Left lung (tissue), 10 donors: ENCODE measurements around the gene SOSTDC1. TPM values are rescaled to one million over a fixed set of nuclear protein-coding genes. Genes with fewer than 3 reads are reported as not detected.

Experiments
- ATAC-seq: fragments of 200-7000 bp; cut with Tn5 transposase; one replicate; pipeline ENCODE4 v1.9.1; 2020; ENCODE audit warnings: moderate library complexity
- DNase-seq, 4 donors: peaks; one replicate each; pipeline ENCODE4 v3.0.0-alpha.2; 2013 to 2020
- H3K27ac ChIP-seq, 2 donors: fragments of 200-600 bp; sonication (generic) in 1 of 2; one replicate each; pipeline versions ENCODE4 v1.5.0 to v1.8.0; 2020 to 2021
- H3K27me3 ChIP-seq, 2 donors: fragments of 200-600 bp; sonication (generic) in 1 of 2; one replicate each; pipeline versions ENCODE4 v1.5.0 to v1.8.0; 2020 to 2021
- H3K36me3 ChIP-seq, 2 donors: fragments of 200-600 bp; sonication (generic) in 1 of 2; one replicate each; pipeline versions ENCODE4 v1.5.0 to v1.8.0; 2020 to 2021
- H3K4me1 ChIP-seq, 2 donors: fragments of 200-600 bp; one replicate each; pipeline ENCODE4 v1.8.0; 2021
- H3K4me3 ChIP-seq, 2 donors: fragments of 200-600 bp; sonication (generic) in 1 of 2; one replicate each; pipeline versions ENCODE4 v1.5.0 to v1.8.0; 2020 to 2021; ENCODE audit warnings: mild to moderate bottlenecking in 1 of 2
- H3K9me3 ChIP-seq, 2 donors: fragments of 200-600 bp; sonication (generic) in 1 of 2; one replicate each; pipeline versions ENCODE4 v1.5.0 to v1.8.0; 2020 to 2021
- intact Hi-C, 2 donors: fragments of 100-400 bp; cut with DNase I; formaldehyde crosslinking; loops; one replicate each; pipeline versions ENCODE4 v1.11.2 to v1.14.2; 2022
- polyA plus RNA-seq, 6 donors: library from polyadenylated mRNA; unstranded; fragments of 120-200 nt; gene quantifications; one replicate each; pipeline ENCODE4 v1.2.1, GENCODE V29; 2013; ENCODE audit not compliant: insufficient read length in 6 of 6
- total RNA-seq, 2 donors: library from RNA; stranded (reverse); fragmentation: NEBNext Ultra II Directional; extraction: Animal tissue kit (Norgen Biotek cat#: 25700); gene quantifications; one replicate each; pipeline ENCODE4 v1.2.1, GENCODE V29; 2021
- TF ChIP-seq, protein P1 (sequence below), 2 donors: fragments of 200-600 bp; sonication (generic) in 1 of 2; IDR thresholded peaks; one replicate each; pipeline versions ENCODE4 v1.5.0 to v1.8.0; 2021; ENCODE audit warnings: antibody characterized with exemption in 2 of 2
- donor health status: DM: no; HTN: yes; CAD: no.
- donor health status: DM: no; HTN: no; CAD: no.

Gene SOSTDC1
- total and polyA plus RNA-seq, 8 donors = 8.8 to 33.0 (median 25.9) TPM

DNA sequence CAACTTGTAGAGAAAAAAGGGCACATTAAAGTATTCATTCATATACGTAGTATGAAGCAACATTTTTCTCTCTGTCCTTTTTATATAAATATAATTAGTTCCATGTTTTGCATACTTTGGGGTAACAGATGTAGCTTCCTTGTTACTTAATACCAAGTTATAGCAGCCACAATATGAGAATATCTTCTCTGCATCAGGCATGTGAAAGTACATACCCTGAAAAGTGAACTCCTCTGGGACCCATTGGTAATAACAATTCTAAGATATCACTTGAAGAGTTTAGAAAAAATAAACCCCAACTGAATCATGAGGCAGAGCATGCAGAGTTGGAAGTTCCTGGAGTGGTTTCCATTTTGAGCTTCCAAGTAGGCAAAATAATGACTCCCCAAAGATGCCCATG, 41.8 kb downstream of the SOSTDC1 start:
- ATAC-seq = no peak
- Histone ChIP-seq H3K4me1 (peaks cover 7 to 16% of the 10 kb centered on the region in 2 donors), H3K27ac (no peak overlapping the region), H3K4me3 (no peak overlapping the region), H3K9me3 (no peaks in the 10 kb centered on the region), H3K27me3 (no peaks in the 10 kb centered on the region), H3K36me3 (no peaks in the 10 kb centered on the region)
- intact Hi-C loops = no loop called here
- DNase-seq = no peak
- TF ChIP-seq, protein P1, sequence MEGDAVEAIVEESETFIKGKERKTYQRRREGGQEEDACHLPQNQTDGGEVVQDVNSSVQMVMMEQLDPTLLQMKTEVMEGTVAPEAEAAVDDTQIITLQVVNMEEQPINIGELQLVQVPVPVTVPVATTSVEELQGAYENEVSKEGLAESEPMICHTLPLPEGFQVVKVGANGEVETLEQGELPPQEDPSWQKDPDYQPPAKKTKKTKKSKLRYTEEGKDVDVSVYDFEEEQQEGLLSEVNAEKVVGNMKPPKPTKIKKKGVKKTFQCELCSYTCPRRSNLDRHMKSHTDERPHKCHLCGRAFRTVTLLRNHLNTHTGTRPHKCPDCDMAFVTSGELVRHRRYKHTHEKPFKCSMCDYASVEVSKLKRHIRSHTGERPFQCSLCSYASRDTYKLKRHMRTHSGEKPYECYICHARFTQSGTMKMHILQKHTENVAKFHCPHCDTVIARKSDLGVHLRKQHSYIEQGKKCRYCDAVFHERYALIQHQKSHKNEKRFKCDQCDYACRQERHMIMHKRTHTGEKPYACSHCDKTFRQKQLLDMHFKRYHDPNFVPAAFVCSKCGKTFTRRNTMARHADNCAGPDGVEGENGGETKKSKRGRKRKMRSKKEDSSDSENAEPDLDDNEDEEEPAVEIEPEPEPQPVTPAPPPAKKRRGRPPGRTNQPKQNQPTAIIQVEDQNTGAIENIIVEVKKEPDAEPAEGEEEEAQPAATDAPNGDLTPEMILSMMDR (IDR thresholded peaks at IDR 0.05) = no peak

DNA sequence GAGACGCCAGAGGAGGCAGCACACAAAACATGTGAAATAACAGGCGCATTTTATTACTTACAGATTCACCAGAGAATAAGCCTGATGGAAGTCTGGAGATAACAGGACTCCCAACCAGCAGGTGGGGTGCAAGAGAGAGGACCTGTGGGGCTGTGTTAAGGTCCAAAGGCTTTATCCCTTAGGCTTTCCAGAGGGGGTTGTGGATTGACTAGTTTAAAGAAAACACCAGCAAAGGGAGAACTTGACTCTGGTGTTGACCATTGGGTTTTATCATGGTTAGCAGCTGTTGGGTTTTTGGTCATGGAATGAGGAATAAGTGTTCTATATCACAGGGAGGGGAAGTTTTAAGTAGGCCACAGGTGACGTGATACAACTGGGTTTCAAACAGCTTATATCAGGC, 42.6 kb downstream of the SOSTDC1 start:
- DNase-seq (no peak), ATAC-seq (no peak)
- no peaks in the 10 kb centered on the region for H3K9me3 ChIP-seq
- H3K4me1 ChIP-seq = peaks cover 7 to 16% of the 10 kb centered on the region in 2 donors
- H3K4me3 ChIP-seq = no peak overlapping the region
- TF ChIP-seq, protein P1 (IDR thresholded peaks at IDR 0.05) = no peak
- no peaks in the 10 kb centered on the region for H3K36me3 ChIP-seq
- H3K27ac ChIP-seq = no peak overlapping the region
- intact Hi-C loops = no loop called here
- H3K27me3 ChIP-seq = no peaks in the 10 kb centered on the region

DNA sequence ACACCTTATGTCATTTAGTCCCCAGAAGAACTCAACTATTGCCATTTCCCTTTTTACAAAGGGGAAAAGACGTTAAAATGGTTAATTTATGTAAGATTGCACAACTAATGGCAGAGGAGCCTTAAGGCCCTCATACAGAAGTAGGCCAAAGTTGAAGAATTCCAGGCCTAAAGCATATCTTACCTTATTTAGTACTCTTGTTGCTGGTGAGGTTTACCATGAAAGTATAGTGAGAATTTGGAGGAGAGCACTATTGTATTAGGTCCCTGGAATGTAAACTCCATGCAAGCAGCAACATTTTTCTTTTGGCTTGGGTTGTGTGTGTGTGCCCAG, 43.5 kb downstream of the SOSTDC1 start:
- no peak overlapping the region for H3K4me3 ChIP-seq
- TF ChIP-seq, protein P1 (IDR thresholded peaks at IDR 0.05) = no peak
- DNase-seq (no peak), ATAC-seq (no peak)
- no peaks in the 10 kb centered on the region for H3K27me3 ChIP-seq
- no peaks in the 10 kb centered on the region for H3K36me3 ChIP-seq
- H3K9me3 ChIP-seq = no peaks in the 10 kb centered on the region
- intact Hi-C loops = no loop called here
- H3K4me1 ChIP-seq = peaks cover 7 to 16% of the 10 kb centered on the region in 2 donors
- peak overlapping the region; percentile 94 to 99 for H3K27ac ChIP-seq

DNA sequence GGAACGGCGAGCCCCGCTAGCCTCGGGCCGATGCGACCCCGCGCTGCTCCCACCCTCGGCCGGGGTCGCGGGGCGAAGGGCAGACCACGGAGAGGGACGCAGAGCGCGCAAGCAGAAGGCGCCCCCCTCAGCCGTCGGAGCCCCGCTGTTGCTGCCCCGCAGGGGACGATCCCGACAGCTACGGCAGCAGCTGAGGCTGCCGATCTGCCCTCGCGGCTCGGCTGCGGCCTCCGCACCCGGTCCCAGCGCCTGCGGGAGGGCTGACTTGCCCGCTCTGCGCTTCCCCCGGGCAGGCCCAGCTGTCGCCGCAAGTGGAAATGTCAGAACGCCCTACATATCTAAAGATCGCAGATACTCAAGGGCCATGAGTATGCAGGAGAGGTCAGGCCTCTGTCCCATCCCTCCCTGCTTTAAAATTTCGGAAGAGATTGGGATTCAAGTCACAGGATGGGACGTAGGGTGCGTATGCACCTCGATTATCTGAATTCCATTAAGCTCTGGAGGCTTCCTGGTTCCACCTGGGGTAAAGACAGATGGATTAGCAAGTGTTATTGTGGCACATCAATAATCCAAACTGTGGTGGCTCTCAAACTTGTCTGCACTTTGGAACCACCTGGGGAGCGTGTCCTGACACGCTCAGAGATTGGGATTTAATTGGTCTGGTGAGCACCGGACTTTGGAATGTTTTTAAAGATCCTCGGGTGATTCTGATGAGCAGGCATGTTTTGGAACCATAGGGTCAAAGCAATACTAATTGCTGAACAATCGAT, 44.0 kb downstream of the SOSTDC1 start, which contains the start of gene CRPPA:
Gene CRPPA, minus strand, starts transcription at position 206 of the 770 bp plus-strand sequence. CDS start 216 bp downstream, outside the sequence.
- peak in 3 of 4 donors; percentile 44 to 85 (median 48) for DNase-seq
- no peaks in the 10 kb centered on the region for H3K27me3 ChIP-seq
- peak; percentile 48 for ATAC-seq
- H3K36me3 ChIP-seq = no peaks in the 10 kb centered on the region
- H3K4me1 ChIP-seq = peaks cover 7 to 16% of the 10 kb centered on the region in 2 donors
- intact Hi-C loops = no loop called here
- peak within 1 kb of the TSS; percentile 94 to 99 for H3K27ac ChIP-seq
- no peaks in the 10 kb centered on the region for H3K9me3 ChIP-seq
- TF ChIP-seq, protein P1 (IDR thresholded peaks at IDR 0.05) = peak in 1 of 2 donors; percentile 5
- peak within 1 kb of the TSS; percentile 53 for H3K4me3 ChIP-seq

DNA sequence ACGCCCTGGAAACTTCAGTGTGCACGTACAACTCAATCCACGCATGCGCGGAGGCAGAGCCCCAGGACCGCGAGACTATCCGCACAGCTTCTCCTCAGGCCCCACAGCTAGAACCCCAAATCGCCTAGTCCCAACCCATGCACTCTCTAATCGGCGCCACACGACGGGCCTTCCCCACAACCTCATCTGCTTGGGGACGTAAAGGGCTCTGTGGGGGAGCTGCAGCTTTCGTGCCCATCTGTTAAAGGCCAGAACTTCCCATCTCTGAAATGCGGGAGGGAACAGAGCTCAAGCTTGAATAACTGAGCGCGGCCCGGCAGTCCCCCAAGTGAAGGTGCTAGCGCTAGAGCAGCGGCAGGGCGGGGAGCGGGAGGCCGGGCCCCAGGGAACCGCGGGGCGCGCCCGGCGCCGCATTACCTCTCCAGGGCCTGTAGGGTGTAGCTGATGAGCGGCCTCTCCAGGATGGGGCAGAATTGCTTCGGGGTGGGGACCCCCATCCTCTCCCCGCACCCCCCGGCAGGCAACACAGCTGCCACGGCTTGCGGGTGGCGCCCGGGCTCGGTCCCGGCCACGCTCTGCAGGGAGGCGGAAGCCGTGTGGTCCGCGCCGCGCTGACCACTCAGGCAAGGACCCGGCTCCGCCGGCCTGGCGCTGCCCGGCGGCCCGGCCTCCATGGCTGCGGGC, 44.7 kb downstream of the SOSTDC1 start:
- no peaks in the 10 kb centered on the region for H3K9me3 ChIP-seq
- TF ChIP-seq, protein P1 (IDR thresholded peaks at IDR 0.05) = peak; percentile 16 to 39
- H3K4me3 ChIP-seq = peak overlapping the region; percentile 53
- no peaks in the 10 kb centered on the region for H3K36me3 ChIP-seq
- ATAC-seq (peak; percentile 92), DNase-seq (peak; percentile 85 to 94 (median 91))
- H3K4me1 ChIP-seq = peaks cover 7 to 16% of the 10 kb centered on the region in 2 donors
- intact Hi-C loops = no loop called here
- H3K27ac ChIP-seq = peak overlapping the region; percentile 94 to 99
- no peaks in the 10 kb centered on the region for H3K27me3 ChIP-seq
